Panc1 (cell line): ENCODE results near the gene LHPP.

ENCODE experiments used
- CTCF ChIP-seq: fragments of 450-650 bp; IDR thresholded peaks from 2 replicates; pipeline ENCODE4 v1.5.1; 2017; ENCODE audit warnings: mild to moderate bottlenecking
- POLR2AphosphoS5 ChIP-seq: IDR thresholded peaks from 2 replicates; pipeline ENCODE4 v1.6.1; 2012; ENCODE audit warnings: mild to moderate bottlenecking, low read depth, low read length, moderate library complexity
- REST ChIP-seq, 2 experiments: IDR thresholded peaks; 2 replicates each; pipeline ENCODE4 v1.6.1; 2011 to 2012; ENCODE audit warnings: low read depth in 2 of 2, control low read depth in 1 of 2, low read length in 1 of 2, mild to moderate bottlenecking in 1 of 2, moderate library complexity in 1 of 2; ENCODE audit not compliant: insufficient read depth in 1 of 2
- SIN3A ChIP-seq: IDR thresholded peaks from 2 replicates; pipeline ENCODE4 v1.6.1; 2012; ENCODE audit warnings: low read depth, mild to moderate bottlenecking, low read length, moderate library complexity, borderline replicate concordance; ENCODE audit not compliant: insufficient read depth
- TCF7L2 ChIP-seq: IDR thresholded peaks from 2 replicates; pipeline ENCODE4 v1.6.1; 2011; ENCODE audit warnings: mild to moderate bottlenecking, low read depth, low read length, inconsistent platforms

GRCh38 chr10:124459395-124459794 lies 2.2 kb upstream of the LHPP start:
- TF ChIP-seq POLR2AphosphoS5 (no peak), CTCF (no peak), REST (IDR thresholded peaks at IDR 0.05; ENCODE audit: insufficient read depth in 1 of 2, low read depth in 2 of 2, low read length in 1 of 2) (no peak), TCF7L2 (no peak), SIN3A (no peak)
